Mammary epithelial cell (primary cell): Measurements from ENCODE around the gene MYCBPAP.

ENCODE experiments used
- CTCF ChIP-seq, 2 donors: IDR thresholded peaks in 1 of 2; conservative IDR thresholded peaks in 1 of 2; 2 replicates each; pipeline ENCODE4 v1.5.1; 2011 to 2012; ENCODE audit warnings: inconsistent platforms in 2 of 2, low read length in 2 of 2, mild to moderate bottlenecking in 2 of 2, control low read depth in 1 of 2, low read depth in 1 of 2; ENCODE audit not compliant: insufficient read depth in 1 of 2; ENCODE audit errors: extremely low read depth in 1 of 2
- EZH2 ChIP-seq: IDR thresholded peaks from 2 replicates; pipeline ENCODE4 v1.6.1; 2012; ENCODE audit warnings: low read length, inconsistent platforms, borderline replicate concordance

GRCh38 chr17:50524838-50525237 is 16.6 kb downstream of the MYCBPAP start:
- no peak for TF ChIP-seq CTCF (conservative IDR thresholded peaks at IDR 0.05 in 1 of 2, IDR thresholded peaks at IDR 0.05 in 1 of 2; ENCODE audit: extremely low read depth in 1 of 2, insufficient read depth in 1 of 2, low read depth in 1 of 2, low read length in 2 of 2)
- TF ChIP-seq EZH2 = no peak
